RCC 7860 (cell line): ENCODE measurements around the gene ERBIN.
"Not testable (repeated sequence)": the region's sequence is repeated elsewhere in the genome, so short reads cannot be mapped to it uniquely, and the experiment has no call there.

Experiments
- DNase-seq: peaks from one replicate; pipeline ENCODE4 v3.0.0-alpha.2; 2015; ENCODE audit warnings: low spot score
- FAIRE-seq: peaks from 2 replicates; lab custom pipeline; 2012; peaks lifted over from hg19 to GRCh38; lab: Jason Lieb, UNC

The ERBIN gene

GRCh38 chr5:65926276-65926783, at the start of gene ERBIN:
ERBIN (plus strand) TSS chr5:65926575; CDS start chr5:65992719, 66,144 bp downstream.
- no peak for FAIRE-seq
- DNase-seq: peak; percentile 65

GRCh38 chr5:65876970-65877369, 49.4 kb upstream of the ERBIN start:
- no peak for FAIRE-seq
- DNase-seq: no peak

GRCh38 chr5:65879668-65880256, 46.6 kb upstream of the ERBIN start:
- peak; percentile 79 for FAIRE-seq
- DNase-seq: peak; percentile 71

GRCh38 chr5:65880496-65881072, 45.8 kb upstream of the ERBIN start:
- no peak for FAIRE-seq

GRCh38 chr5:65882278-65882677, 44.1 kb upstream of the ERBIN start:
- FAIRE-seq (no peak), DNase-seq (no peak)

More at GRCh38 chr5:65880496-65881072, 45.8 kb upstream of the ERBIN start:
- no peak for DNase-seq

GRCh38 chr5:65883461-65883860, 42.9 kb upstream of the ERBIN start:
- DNase-seq (no peak), FAIRE-seq (no peak)

GRCh38 chr5:65886387-65886786, 40.0 kb upstream of the ERBIN start:
- FAIRE-seq (no peak), DNase-seq (no peak)

GRCh38 chr5:65892024-65892423, 34.4 kb upstream of the ERBIN start:
- FAIRE-seq: not testable (repeated sequence)

GRCh38 chr5:65892801-65893200, 33.6 kb upstream of the ERBIN start:
- FAIRE-seq (no peak), DNase-seq (no peak)

More at GRCh38 chr5:65892024-65892423, 34.4 kb upstream of the ERBIN start:
- DNase-seq: not testable (repeated sequence)

GRCh38 chr5:65893749-65894430, 32.5 kb upstream of the ERBIN start:
- no peak for FAIRE-seq
- no peak for DNase-seq

GRCh38 chr5:65895891-65896290, 30.5 kb upstream of the ERBIN start:
- DNase-seq: no peak
- no peak for FAIRE-seq

- no peak for FAIRE-seq
- DNase-seq: no peak
These were observed 25.6 kb upstream of the ERBIN start for GRCh38 chr5:65900746-65901145.

- no peak for FAIRE-seq
- DNase-seq: no peak
These were observed 24.3 kb upstream of the ERBIN start for GRCh38 chr5:65902104-65902503.

- DNase-seq (no peak), FAIRE-seq (no peak)
These were observed 22.8 kb upstream of the ERBIN start for GRCh38 chr5:65903581-65903980.

- FAIRE-seq (no peak), DNase-seq (no peak)
These were observed 20.1 kb upstream of the ERBIN start for GRCh38 chr5:65906256-65906655.

- no peak for DNase-seq
- FAIRE-seq: peak; percentile 77
These were observed 19.2 kb upstream of the ERBIN start for GRCh38 chr5:65907135-65907534.

- DNase-seq: no peak
- FAIRE-seq: no peak
These were observed 15.7 kb upstream of the ERBIN start for GRCh38 chr5:65910711-65911110.

GRCh38 chr5:65912311-65912710, 14.1 kb upstream of the ERBIN start:
- no peak for DNase-seq
- no peak for FAIRE-seq

GRCh38 chr5:65913519-65913918, 12.9 kb upstream of the ERBIN start:
- FAIRE-seq: no peak
- no peak for DNase-seq

- no peak for DNase-seq
These were observed 11.7 kb upstream of the ERBIN start for GRCh38 chr5:65914641-65915196.

GRCh38 chr5:65915661-65916060, 10.7 kb upstream of the ERBIN start:
- DNase-seq, FAIRE-seq: not testable (repeated sequence)

More at GRCh38 chr5:65914641-65915196, 11.7 kb upstream of the ERBIN start:
- FAIRE-seq: no peak

- DNase-seq (no peak), FAIRE-seq (no peak)
These were observed 10.3 kb upstream of the ERBIN start for GRCh38 chr5:65916066-65916465.
